GM19438 (cell line): ENCODE measurements around the gene KMT5B.

ENCODE experiments used
- ATAC-seq: cut with Tn5 transposase; IDR thresholded peaks from one replicate; pipeline ENCODE4 v1.9.1; 2021; ENCODE audit warnings: low read depth; ENCODE audit not compliant: unreplicated experiment

KMT5B gene

GRCh38 chr11:68146704-68147474 lies 66.2 kb downstream of the KMT5B start:
- ATAC-seq, result no peak

GRCh38 chr11:68146010-68146540 lies 67.0 kb downstream of the KMT5B start:
- ATAC-seq, result no peak

GRCh38 chr11:68145120-68145866 lies 67.8 kb downstream of the KMT5B start:
- ATAC-seq, result no peak

- no peak for ATAC-seq
Observed at GRCh38 chr11:68143310-68143689, 69.8 kb downstream of the KMT5B start.

GRCh38 chr11:68142441-68143309 lies 70.4 kb downstream of the KMT5B start:
- no peak for ATAC-seq

- ATAC-seq, result no peak
Observed at GRCh38 chr11:68142028-68142412, 71.1 kb downstream of the KMT5B start.

- ATAC-seq, result no peak
Observed at GRCh38 chr11:68141246-68142027, 71.7 kb downstream of the KMT5B start.

- ATAC-seq, result no peak
Observed at GRCh38 chr11:68140496-68141245, 72.4 kb downstream of the KMT5B start.

- ATAC-seq, result no peak
Observed at GRCh38 chr11:68138237-68138636, 74.9 kb downstream of the KMT5B start.

GRCh38 chr11:68137833-68138232 lies 75.3 kb downstream of the KMT5B start:
- ATAC-seq, result no peak

GRCh38 chr11:68136866-68137265 lies 76.2 kb downstream of the KMT5B start:
- no peak for ATAC-seq

GRCh38 chr11:68135161-68135560 lies 77.9 kb downstream of the KMT5B start:
- no peak for ATAC-seq

- ATAC-seq, result no peak
Observed at GRCh38 chr11:68133761-68134160, 79.3 kb downstream of the KMT5B start.

- ATAC-seq, result no peak
Observed at GRCh38 chr11:68130121-68130520, 83.0 kb downstream of the KMT5B start.

GRCh38 chr11:68128682-68129327 lies 84.3 kb downstream of the KMT5B start:
- ATAC-seq, result no peak

GRCh38 chr11:68127714-68128681 lies 85.1 kb downstream of the KMT5B start:
- ATAC-seq, result no peak

- no peak for ATAC-seq
Observed at GRCh38 chr11:68125164-68125563, 87.9 kb downstream of the KMT5B start.
